ENCODE measurements around the gene AMPD1.

The AMPD1 gene

DNA sequence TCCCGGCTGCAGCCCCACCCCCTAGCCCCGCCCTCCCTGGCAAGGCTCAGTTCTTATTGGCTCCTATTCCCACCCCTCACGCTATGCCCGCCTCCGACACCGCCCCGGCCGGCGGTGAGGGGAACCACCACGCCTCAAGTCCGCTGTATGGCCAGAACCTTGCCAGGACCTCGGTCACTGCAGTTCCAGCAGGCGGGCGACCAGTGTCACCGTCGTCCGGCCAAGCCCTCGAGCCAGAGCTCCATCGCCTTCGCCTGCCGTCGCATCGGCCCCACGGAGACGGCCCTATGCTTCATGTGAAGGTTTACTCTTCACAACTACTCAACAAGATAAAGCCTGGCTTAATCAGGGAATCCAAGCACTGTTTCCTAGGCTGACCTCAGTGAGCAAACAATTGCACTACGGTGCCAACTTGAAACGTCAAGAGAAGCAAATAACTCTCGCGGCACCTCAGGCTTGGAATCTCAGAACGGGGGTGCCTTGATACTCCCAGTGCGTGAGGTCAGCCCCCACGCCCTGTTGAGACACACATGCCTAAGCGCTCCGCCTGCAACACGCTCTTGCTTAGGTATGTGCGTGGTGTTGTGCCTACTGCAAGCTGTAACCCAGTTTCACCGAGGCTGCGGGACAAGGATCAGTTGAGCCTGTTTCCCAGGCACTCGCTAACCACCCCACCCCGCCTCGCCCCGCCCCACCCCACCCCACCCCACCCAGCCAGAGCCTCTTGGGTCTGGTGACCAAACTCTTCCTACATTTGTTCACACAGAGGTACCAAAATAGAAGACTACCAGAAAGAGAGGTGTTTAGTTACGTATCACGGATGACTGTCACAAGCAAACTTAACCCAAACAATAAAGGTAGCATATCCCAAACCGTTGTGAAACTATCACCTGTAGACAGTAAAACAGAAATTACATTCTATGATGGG is 25.0 kb downstream of the AMPD1 start:
- TF ChIP-seq, protein P1, sequence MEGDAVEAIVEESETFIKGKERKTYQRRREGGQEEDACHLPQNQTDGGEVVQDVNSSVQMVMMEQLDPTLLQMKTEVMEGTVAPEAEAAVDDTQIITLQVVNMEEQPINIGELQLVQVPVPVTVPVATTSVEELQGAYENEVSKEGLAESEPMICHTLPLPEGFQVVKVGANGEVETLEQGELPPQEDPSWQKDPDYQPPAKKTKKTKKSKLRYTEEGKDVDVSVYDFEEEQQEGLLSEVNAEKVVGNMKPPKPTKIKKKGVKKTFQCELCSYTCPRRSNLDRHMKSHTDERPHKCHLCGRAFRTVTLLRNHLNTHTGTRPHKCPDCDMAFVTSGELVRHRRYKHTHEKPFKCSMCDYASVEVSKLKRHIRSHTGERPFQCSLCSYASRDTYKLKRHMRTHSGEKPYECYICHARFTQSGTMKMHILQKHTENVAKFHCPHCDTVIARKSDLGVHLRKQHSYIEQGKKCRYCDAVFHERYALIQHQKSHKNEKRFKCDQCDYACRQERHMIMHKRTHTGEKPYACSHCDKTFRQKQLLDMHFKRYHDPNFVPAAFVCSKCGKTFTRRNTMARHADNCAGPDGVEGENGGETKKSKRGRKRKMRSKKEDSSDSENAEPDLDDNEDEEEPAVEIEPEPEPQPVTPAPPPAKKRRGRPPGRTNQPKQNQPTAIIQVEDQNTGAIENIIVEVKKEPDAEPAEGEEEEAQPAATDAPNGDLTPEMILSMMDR (IDR thresholded peaks at IDR 0.05; ENCODE audit: low read depth, low read length, missing control alignments) = peak; percentile 18
- no peaks in the 10 kb centered on the region for H3K27me3 ChIP-seq (replicated peaks)
- H3K4me3 ChIP-seq (ENCODE audit: low read depth, low read length) = peak overlapping the region; percentile 76
- no peaks in the 10 kb centered on the region for H3K36me3 ChIP-seq (replicated peaks)
- in situ Hi-C loops (cut with HindIII; ENCODE audit: low pct_ligation_motif_present, low sequenced_read_pairs) = no loop called here
- DNase-seq = peak; percentile 86
- H3K27ac ChIP-seq = peak overlapping the region; percentile 5

DNA sequence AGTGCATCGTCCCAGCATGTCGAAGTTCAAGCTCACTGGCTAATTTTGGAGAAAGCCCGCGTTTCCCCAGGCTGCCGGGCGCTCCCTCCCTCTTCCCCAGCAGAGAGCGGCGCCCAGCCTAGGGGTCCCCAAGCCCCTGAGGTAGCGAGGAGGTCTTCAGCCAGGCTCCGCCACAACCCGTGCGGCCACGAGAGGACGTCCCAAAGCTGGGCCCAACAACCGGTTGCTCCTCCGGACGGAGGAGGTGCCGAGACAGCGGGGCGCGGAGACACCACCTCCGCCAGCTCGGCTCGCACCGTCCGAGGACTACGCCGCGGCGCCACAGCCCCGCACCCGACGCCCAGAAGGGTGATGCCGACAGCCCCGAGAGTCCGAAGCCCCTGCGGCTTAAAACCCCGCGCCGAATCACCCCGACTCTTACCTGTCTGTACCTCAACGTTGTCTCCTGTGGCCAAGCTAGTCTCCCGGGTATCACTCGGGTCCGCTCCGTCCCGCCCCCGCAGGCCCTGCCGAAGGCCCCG is 25.7 kb downstream of the AMPD1 start, which contains the start of gene DENND2C:
TSS of gene DENND2C (minus strand) at position 488 of the 521 bp plus-strand sequence. CDS start 44,065 bp downstream, outside the sequence.
- in situ Hi-C loops (cut with HindIII; ENCODE audit: low pct_ligation_motif_present, low sequenced_read_pairs) = no loop called here
- peak within 1 kb of the TSS; percentile 5 for H3K27ac ChIP-seq
- H3K27me3 ChIP-seq (replicated peaks) = no peaks in the 10 kb centered on the region
- no peak for DNase-seq
- H3K4me3 ChIP-seq (ENCODE audit: low read depth, low read length) = peak within 1 kb of the TSS; percentile 76
- no peaks in the 10 kb centered on the region for H3K36me3 ChIP-seq (replicated peaks)
- TF ChIP-seq, protein P1 (IDR thresholded peaks at IDR 0.05; ENCODE audit: low read depth, low read length, missing control alignments) = peak; percentile 20

DNA sequence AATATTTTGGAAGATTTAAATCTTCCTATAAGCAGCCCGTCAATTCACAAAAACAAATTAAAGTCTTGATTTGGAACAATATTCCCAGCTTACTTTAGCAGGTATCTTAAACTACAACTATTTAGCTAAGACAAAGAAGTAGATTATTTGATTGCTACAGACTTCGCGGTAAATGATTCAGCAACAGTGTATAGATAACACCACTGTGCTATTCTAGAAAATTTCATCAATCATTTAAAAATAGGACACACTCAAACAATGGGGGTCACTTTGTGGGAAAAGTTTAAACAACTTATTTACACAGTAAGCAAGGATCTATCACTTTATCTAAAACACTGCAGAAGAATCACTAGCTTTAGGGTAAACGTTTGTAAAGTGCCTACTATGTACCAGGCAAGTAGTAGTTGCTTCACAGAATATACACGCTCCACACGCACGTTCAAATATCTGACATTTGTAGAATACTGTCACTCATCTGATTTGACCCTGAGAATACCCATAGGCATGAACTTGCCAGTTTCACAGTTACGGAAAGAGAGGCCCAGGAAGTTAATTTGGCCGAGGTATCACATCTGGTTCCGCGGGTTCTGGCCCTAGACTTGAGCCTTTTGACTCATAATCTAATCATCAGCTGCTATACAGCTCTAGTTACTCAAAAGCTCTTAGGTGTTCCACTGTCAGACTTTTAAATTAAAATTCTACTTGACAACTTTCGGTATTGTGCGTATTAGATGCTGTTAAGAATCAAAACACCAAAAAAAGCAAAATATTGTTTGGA is 26.4 kb downstream of the AMPD1 start:
- H3K36me3 ChIP-seq (replicated peaks) = no peaks in the 10 kb centered on the region
- peak overlapping the region; percentile 76 for H3K4me3 ChIP-seq (ENCODE audit: low read depth, low read length)
- no peaks in the 10 kb centered on the region for H3K27me3 ChIP-seq (replicated peaks)
- no peak for DNase-seq
- in situ Hi-C loops (cut with HindIII; ENCODE audit: low pct_ligation_motif_present, low sequenced_read_pairs) = no loop called here
- H3K27ac ChIP-seq = no peak overlapping the region
- TF ChIP-seq, protein P1 (IDR thresholded peaks at IDR 0.05; ENCODE audit: low read depth, low read length, missing control alignments) = no peak

DNA sequence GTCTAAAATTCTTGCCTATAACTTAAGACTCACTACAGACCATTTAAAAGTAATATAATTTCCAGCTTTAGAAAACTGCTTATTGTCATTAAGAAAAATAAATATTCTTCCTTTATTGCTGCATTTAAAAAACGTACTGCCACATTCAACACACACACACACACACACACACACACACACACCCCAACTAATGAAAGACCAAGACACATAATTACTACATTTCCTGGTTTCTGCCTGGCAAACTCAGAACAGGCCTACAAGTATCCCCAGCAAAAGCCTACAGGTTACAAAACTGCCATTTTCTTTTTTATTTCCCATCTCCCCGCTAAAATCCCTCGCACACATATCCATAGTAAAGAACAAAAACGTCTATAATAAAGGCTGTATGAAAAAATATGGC is 27.0 kb downstream of the AMPD1 start:
- Histone ChIP-seq H3K4me3 (ENCODE audit: low read depth, low read length) (no peak overlapping the region), H3K27ac (no peak overlapping the region), H3K27me3 (replicated peaks) (no peaks in the 10 kb centered on the region), H3K36me3 (replicated peaks) (no peaks in the 10 kb centered on the region)
- DNase-seq = no peak
- in situ Hi-C loops (cut with HindIII; ENCODE audit: low pct_ligation_motif_present, low sequenced_read_pairs) = no loop called here
- TF ChIP-seq, protein P1 (IDR thresholded peaks at IDR 0.05; ENCODE audit: low read depth, low read length, missing control alignments) = no peak

DNA sequence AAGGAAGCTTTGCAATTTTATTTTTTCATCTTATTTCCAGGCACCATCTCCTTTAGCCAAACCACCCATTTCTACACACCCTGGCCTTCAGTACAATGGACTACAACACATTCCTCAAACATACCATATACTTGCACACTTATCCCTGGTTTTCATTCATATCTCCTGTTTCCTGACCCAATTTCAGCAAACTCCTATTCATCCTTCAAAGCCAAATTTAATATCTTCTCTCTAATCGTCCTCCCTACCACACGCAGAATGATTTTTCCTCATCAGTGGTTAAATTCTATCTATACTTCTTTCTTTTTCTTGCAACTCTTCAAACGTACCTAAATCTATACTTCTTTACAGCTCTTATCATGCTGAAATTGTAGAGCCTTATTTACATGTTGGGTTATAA is 28.4 kb downstream of the AMPD1 start:
- DNase-seq = no peak
- in situ Hi-C loops (cut with HindIII; ENCODE audit: low pct_ligation_motif_present, low sequenced_read_pairs) = no loop called here
- no peak overlapping the region for H3K27ac ChIP-seq
- H3K27me3 ChIP-seq (replicated peaks) = no peaks in the 10 kb centered on the region
- TF ChIP-seq, protein P1 (IDR thresholded peaks at IDR 0.05; ENCODE audit: low read depth, low read length, missing control alignments) = no peak
- no peak overlapping the region for H3K4me3 ChIP-seq (ENCODE audit: low read depth, low read length)
- no peaks in the 10 kb centered on the region for H3K36me3 ChIP-seq (replicated peaks)

Measured in brain microvascular endothelial cell (primary cell).